ENCODE measurements around the gene CXCL11. TPM values are rescaled to one million over a fixed set of nuclear protein-coding genes. Genes with fewer than 3 reads are reported as not detected.

The CXCL11 gene
- under 1 TPM in 1 of 2 donors, not detected in 1; 0.19 TPM for total RNA-seq

GRCh38 chr4:76035799-76036380 lies at the start of gene CXCL11:
CXCL11 (minus strand) TSS chr4:76036070; CDS start chr4:76035987, 83 bp downstream.
- H3K27me3 Mint-ChIP-seq (ENCODE audit: low read depth): peaks cover 18% of the 10 kb centered on the region
- H3K4me3 Mint-ChIP-seq: no peak within 1 kb of the TSS
- H3K9me3 Mint-ChIP-seq: no peaks in the 10 kb centered on the region
- no peak for DNase-seq
- no peaks in the 10 kb centered on the region for H3K36me3 Mint-ChIP-seq (ENCODE audit: insufficient read depth in 2 of 2)
- H3K27ac Mint-ChIP-seq: no peak within 1 kb of the TSS
- peaks cover 5% of the 10 kb centered on the region for H3K4me1 Mint-ChIP-seq (ENCODE audit: low read depth)
- ATAC-seq (replicated peaks in 1 of 2): no peak

GRCh38 chr4:76084542-76084941 lies 48.7 kb upstream of the CXCL11 start:
- H3K27me3 Mint-ChIP-seq (ENCODE audit: low read depth): peaks cover 41% of the 10 kb centered on the region
- H3K4me3 Mint-ChIP-seq: no peak overlapping the region
- no peak overlapping the region for H3K27ac Mint-ChIP-seq
- no peak for ATAC-seq (replicated peaks in 1 of 2)
- no peaks in the 10 kb centered on the region for H3K4me1 Mint-ChIP-seq (ENCODE audit: low read depth)
- no peak for DNase-seq
- H3K9me3 Mint-ChIP-seq: no peaks in the 10 kb centered on the region
- no peaks in the 10 kb centered on the region for H3K36me3 Mint-ChIP-seq (ENCODE audit: insufficient read depth in 2 of 2)

GRCh38 chr4:76083386-76083988 lies 47.6 kb upstream of the CXCL11 start:
- no peak for DNase-seq
- no peaks in the 10 kb centered on the region for H3K9me3 Mint-ChIP-seq
- no peaks in the 10 kb centered on the region for H3K4me1 Mint-ChIP-seq (ENCODE audit: low read depth)
- ATAC-seq (replicated peaks in 1 of 2): no peak
- no peak overlapping the region for H3K4me3 Mint-ChIP-seq
- H3K27ac Mint-ChIP-seq: no peak overlapping the region
- no peaks in the 10 kb centered on the region for H3K36me3 Mint-ChIP-seq (ENCODE audit: insufficient read depth in 2 of 2)
- H3K27me3 Mint-ChIP-seq (ENCODE audit: low read depth): peaks cover 40% of the 10 kb centered on the region

GRCh38 chr4:76078033-76078613 lies 42.3 kb upstream of the CXCL11 start:
- no peak for ATAC-seq (replicated peaks in 1 of 2)
- Mint-ChIP-seq H3K36me3 (ENCODE audit: insufficient read depth in 2 of 2) (no peaks in the 10 kb centered on the region), H3K4me3 (no peak overlapping the region), H3K27me3 (ENCODE audit: low read depth) (peaks cover 7% of the 10 kb centered on the region), H3K27ac (no peak overlapping the region), H3K9me3 (no peaks in the 10 kb centered on the region), H3K4me1 (ENCODE audit: low read depth) (no peaks in the 10 kb centered on the region)
- no peak for DNase-seq

GRCh38 chr4:76074993-76075600 lies 39.2 kb upstream of the CXCL11 start:
- Mint-ChIP-seq H3K27me3 (ENCODE audit: low read depth) (no peaks in the 10 kb centered on the region), H3K9me3 (no peaks in the 10 kb centered on the region), H3K27ac (no peak overlapping the region), H3K4me3 (no peak overlapping the region), H3K4me1 (ENCODE audit: low read depth) (no peaks in the 10 kb centered on the region), H3K36me3 (ENCODE audit: insufficient read depth in 2 of 2) (no peaks in the 10 kb centered on the region)
- no peak for DNase-seq
- no peak for ATAC-seq (replicated peaks in 1 of 2)

GRCh38 chr4:76074468-76074867 lies 38.6 kb upstream of the CXCL11 start, which contains the start of gene ART3:
ART3 (plus strand) TSS chr4:76074709; CDS start chr4:76075890, 1,181 bp downstream.
- Mint-ChIP-seq H3K4me3 (no peak within 1 kb of the TSS), H3K4me1 (ENCODE audit: low read depth) (no peaks in the 10 kb centered on the region), H3K27ac (peak within 1 kb of the TSS; percentile 42), H3K9me3 (no peaks in the 10 kb centered on the region), H3K27me3 (ENCODE audit: low read depth) (no peaks in the 10 kb centered on the region), H3K36me3 (ENCODE audit: insufficient read depth in 2 of 2) (no peaks in the 10 kb centered on the region)
- DNase-seq (no peak), ATAC-seq (replicated peaks in 1 of 2) (no peak)

GRCh38 chr4:76072760-76073159 lies 36.9 kb upstream of the CXCL11 start:
- H3K4me1 Mint-ChIP-seq (ENCODE audit: low read depth): no peaks in the 10 kb centered on the region
- no peak for ATAC-seq (replicated peaks in 1 of 2)
- H3K27me3 Mint-ChIP-seq (ENCODE audit: low read depth): no peaks in the 10 kb centered on the region
- DNase-seq: no peak
- H3K4me3 Mint-ChIP-seq: no peak overlapping the region
- no peaks in the 10 kb centered on the region for H3K36me3 Mint-ChIP-seq (ENCODE audit: insufficient read depth in 2 of 2)
- no peak overlapping the region for H3K27ac Mint-ChIP-seq
- H3K9me3 Mint-ChIP-seq: no peaks in the 10 kb centered on the region

GRCh38 chr4:76067652-76068286 lies 31.9 kb upstream of the CXCL11 start:
- no peak overlapping the region for H3K27ac Mint-ChIP-seq
- no peaks in the 10 kb centered on the region for H3K9me3 Mint-ChIP-seq
- no peaks in the 10 kb centered on the region for H3K36me3 Mint-ChIP-seq (ENCODE audit: insufficient read depth in 2 of 2)
- peak; percentile 74 to 76 for DNase-seq
- no peak overlapping the region for H3K4me3 Mint-ChIP-seq
- ATAC-seq (replicated peaks in 1 of 2): peak; percentile 79 to 89
- H3K27me3 Mint-ChIP-seq (ENCODE audit: low read depth): peaks cover 15% of the 10 kb centered on the region
- H3K4me1 Mint-ChIP-seq (ENCODE audit: low read depth): no peaks in the 10 kb centered on the region

- no peak for ATAC-seq (replicated peaks in 1 of 2)
- no peaks in the 10 kb centered on the region for H3K36me3 Mint-ChIP-seq (ENCODE audit: insufficient read depth in 2 of 2)
- no peak for DNase-seq
- H3K4me3 Mint-ChIP-seq: no peak overlapping the region
- no peak overlapping the region for H3K27ac Mint-ChIP-seq
- peaks cover 22% of the 10 kb centered on the region for H3K27me3 Mint-ChIP-seq (ENCODE audit: low read depth)
- peaks cover 6% of the 10 kb centered on the region for H3K4me1 Mint-ChIP-seq (ENCODE audit: low read depth)
- H3K9me3 Mint-ChIP-seq: no peaks in the 10 kb centered on the region
These were observed 30.7 kb upstream of the CXCL11 start for GRCh38 chr4:76066546-76066945.

GRCh38 chr4:76061982-76062381 lies 26.1 kb upstream of the CXCL11 start:
- Mint-ChIP-seq H3K9me3 (no peaks in the 10 kb centered on the region), H3K27ac (no peak overlapping the region), H3K36me3 (ENCODE audit: insufficient read depth in 2 of 2) (no peaks in the 10 kb centered on the region), H3K4me1 (ENCODE audit: low read depth) (peaks cover 51% of the 10 kb centered on the region), H3K4me3 (no peak overlapping the region), H3K27me3 (ENCODE audit: low read depth) (peaks cover 45% of the 10 kb centered on the region)
- ATAC-seq (replicated peaks in 1 of 2): no peak
- DNase-seq: no peak

GRCh38 chr4:76061421-76061820 lies 25.6 kb upstream of the CXCL11 start:
- peaks cover 54% of the 10 kb centered on the region for H3K4me1 Mint-ChIP-seq (ENCODE audit: low read depth)
- DNase-seq: no peak
- ATAC-seq (replicated peaks in 1 of 2): no peak
- H3K9me3 Mint-ChIP-seq: no peaks in the 10 kb centered on the region
- H3K27ac Mint-ChIP-seq: peak overlapping the region; percentile 8
- H3K27me3 Mint-ChIP-seq (ENCODE audit: low read depth): peaks cover 50% of the 10 kb centered on the region
- no peaks in the 10 kb centered on the region for H3K36me3 Mint-ChIP-seq (ENCODE audit: insufficient read depth in 2 of 2)
- no peak overlapping the region for H3K4me3 Mint-ChIP-seq

- peak overlapping the region; percentile 5 for H3K27ac Mint-ChIP-seq
- H3K4me1 Mint-ChIP-seq (ENCODE audit: low read depth): peaks cover 63% of the 10 kb centered on the region
- H3K9me3 Mint-ChIP-seq: no peaks in the 10 kb centered on the region
These were observed 24.6 kb upstream of the CXCL11 start for GRCh38 chr4:76060506-76060905.

GRCh38 chr4:76059750-76060149 lies 23.9 kb upstream of the CXCL11 start:
- H3K4me1 Mint-ChIP-seq (ENCODE audit: low read depth): peaks cover 70% of the 10 kb centered on the region
- H3K9me3 Mint-ChIP-seq: no peaks in the 10 kb centered on the region
- H3K4me3 Mint-ChIP-seq: peak overlapping the region; percentile 8 to 61
- DNase-seq (no peak), ATAC-seq (replicated peaks in 1 of 2) (peak; percentile 55 to 61)
- peak overlapping the region; percentile 5 for H3K27ac Mint-ChIP-seq
- no peaks in the 10 kb centered on the region for H3K36me3 Mint-ChIP-seq (ENCODE audit: insufficient read depth in 2 of 2)
- H3K27me3 Mint-ChIP-seq (ENCODE audit: low read depth): peaks cover 65% of the 10 kb centered on the region

More at GRCh38 chr4:76060506-76060905, 24.6 kb upstream of the CXCL11 start:
- Mint-ChIP-seq H3K36me3 (ENCODE audit: insufficient read depth in 2 of 2) (no peaks in the 10 kb centered on the region), H3K4me3 (peak overlapping the region in 1 of 2 donors; percentile 61), H3K27me3 (ENCODE audit: low read depth) (peaks cover 59% of the 10 kb centered on the region)
- ATAC-seq (replicated peaks in 1 of 2) (no peak), DNase-seq (no peak)

Data from activated T-cell treated with anti-CD3 and anti-CD28 coated beads, Interleukin-2, amount 50 U/mL, for 72 hours (primary cell).